ENCODE data around the gene SORCS2. TPM values are rescaled to one million over a fixed set of nuclear protein-coding genes. Genes with fewer than 3 reads are reported as not detected.

The SORCS2 gene
- total and polyA plus RNA-seq, 2 of the 8 experiments (the other 6 are each of a cell fraction or from before 2014, with no cell fraction given), result 0.36 to 1.8 TPM

- TF ChIP-seq CHD7 (IDR thresholded peaks at IDR 0.05; ENCODE audit: insufficient replicate concordance, low read length) (no peak), RXRA (IDR thresholded peaks at IDR 0.05; ENCODE audit: insufficient read depth, low read depth, low read length) (no peak), SP2 (IDR thresholded peaks at IDR 0.05; ENCODE audit: low read length) (no peak), TAF1 (IDR thresholded peaks at IDR 0.05; ENCODE audit: low read depth, low read length) (no peak), ASH2L (IDR thresholded peaks at IDR 0.05; ENCODE audit: low read length) (no peak), HDAC6 (IDR thresholded peaks at IDR 0.05; ENCODE audit: low read depth, low read length) (no peak), YY1 (IDR thresholded peaks at IDR 0.05; ENCODE audit: low read depth, low read length) (no peak), ATF3 (IDR thresholded peaks at IDR 0.05; ENCODE audit: insufficient read depth, low read depth, low read length) (no peak), TAF7 (optimal IDR thresholded peaks at IDR 0.05; ENCODE audit: borderline replicate concordance, low read depth, low read length) (no peak), CEBPB (IDR thresholded peaks at IDR 0.05; ENCODE audit: low read depth, low read length) (no peak), CBX5 (IDR thresholded peaks at IDR 0.05; ENCODE audit: low read depth, low read length) (no peak)
Observed at GRCh38 chr4:7507381-7507780, 315.0 kb downstream of the SORCS2 start (continued).
